GM19372 (cell line): ENCODE data around the gene PICK1.
"Not testable (repeated sequence)": the region's sequence is repeated elsewhere in the genome, so short reads cannot be mapped to it uniquely, and the experiment has no call there.

Experiments
- ATAC-seq: cut with Tn5 transposase; IDR thresholded peaks from one replicate; pipeline ENCODE4 v1.9.1; 2021; ENCODE audit warnings: mild to moderate bottlenecking, low read depth, moderate library complexity; ENCODE audit not compliant: unreplicated experiment

PICK1 gene

DNA sequence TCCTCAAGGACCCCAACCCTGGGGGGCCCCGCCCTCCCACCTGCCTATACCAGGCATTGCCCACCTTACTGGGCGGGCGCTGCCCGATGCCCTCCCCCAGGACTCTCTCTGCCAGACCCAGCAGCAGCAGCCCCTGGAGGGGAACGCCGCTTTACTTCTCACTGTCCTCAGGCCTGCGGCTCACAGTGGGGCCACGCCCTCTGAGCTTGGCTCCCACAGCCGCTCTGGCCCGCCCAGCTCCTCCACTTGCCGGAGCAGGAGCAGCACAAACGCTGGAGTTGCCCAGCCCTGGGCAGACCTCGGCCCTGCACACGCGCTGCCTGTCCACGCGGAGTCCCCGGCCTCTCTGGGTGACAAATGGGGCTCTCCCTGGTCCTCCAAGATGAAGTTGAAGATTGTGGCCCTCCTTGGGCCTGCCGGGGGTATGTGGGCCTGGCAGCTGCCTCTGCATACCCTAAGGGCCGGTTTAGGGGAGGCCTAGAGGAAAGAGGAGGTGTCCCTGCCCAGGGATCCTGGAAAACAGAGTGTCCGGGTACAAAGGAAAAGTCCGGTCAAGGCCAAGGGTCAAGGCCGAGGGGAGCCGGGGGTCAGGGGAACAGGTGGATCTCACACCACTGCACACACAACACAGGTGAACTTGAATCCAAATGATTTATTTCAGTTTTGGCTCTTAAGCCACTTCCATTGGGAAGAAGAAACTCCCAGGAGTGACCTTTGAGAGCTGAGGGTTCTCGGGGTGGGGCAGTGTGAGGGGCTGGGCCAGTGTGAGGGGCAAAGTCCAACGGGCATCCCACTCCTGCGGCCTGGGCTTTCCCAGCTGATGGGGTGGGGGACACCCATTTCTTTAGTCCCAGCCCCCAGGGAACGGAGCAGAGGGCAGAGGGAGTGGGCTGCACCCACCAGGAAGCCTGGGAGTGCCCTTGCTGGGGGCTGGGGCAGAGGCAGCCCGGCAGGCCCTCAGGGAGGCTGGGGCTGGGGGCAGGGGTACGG, 54.0 kb downstream of the PICK1 start:
- ATAC-seq = no peak

- no peak for ATAC-seq
These were observed 54.7 kb downstream of the PICK1 start for GRCh38 chr22:38111925-38112355.

- no peak for ATAC-seq
These were observed 55.2 kb downstream of the PICK1 start for GRCh38 chr22:38112381-38112780.

DNA sequence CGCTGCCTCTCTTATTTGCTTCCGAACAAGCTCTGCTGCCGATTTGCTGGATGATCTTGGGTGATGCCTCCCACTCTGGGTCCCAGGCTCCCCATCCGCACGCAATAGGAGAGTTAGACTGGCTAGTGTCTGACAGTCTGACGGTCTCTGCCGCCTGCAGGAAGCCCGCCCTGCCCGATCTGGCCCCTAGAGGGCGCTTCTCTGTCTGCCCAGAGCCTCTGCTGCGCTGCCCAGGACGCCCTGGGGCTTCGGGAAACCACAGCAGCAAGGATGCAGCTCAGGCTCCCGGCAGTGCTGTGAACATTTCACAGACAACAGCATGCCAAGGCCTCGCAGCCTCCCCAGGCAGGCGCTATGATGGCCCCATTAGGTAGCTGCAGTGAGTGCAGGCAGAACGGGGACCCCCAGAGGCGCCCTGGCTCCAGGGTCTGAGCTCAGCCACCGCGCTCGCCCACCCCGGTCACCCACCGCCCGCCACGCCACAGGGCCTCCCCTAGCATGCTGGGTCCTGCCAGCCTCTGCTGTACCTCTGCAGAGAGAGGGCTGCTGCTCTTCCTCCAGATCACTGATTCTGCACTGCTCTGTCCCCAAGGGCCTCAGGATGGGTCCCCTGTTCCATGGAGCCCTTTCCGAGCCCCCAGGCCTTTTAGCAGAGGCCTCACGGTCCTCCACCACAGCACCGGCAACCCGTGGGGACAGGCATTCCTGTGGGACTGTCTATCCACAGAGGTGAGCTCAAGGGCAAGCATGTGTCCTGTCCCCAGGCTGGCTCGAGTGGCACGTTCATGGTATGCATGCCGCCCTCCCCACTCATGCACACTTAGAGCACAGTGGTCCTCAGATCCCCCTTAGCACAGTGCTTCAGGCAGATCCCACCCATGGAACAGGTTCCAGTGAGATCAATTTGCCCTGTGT, 57.5 kb downstream of the PICK1 start:
- ATAC-seq = no peak

DNA sequence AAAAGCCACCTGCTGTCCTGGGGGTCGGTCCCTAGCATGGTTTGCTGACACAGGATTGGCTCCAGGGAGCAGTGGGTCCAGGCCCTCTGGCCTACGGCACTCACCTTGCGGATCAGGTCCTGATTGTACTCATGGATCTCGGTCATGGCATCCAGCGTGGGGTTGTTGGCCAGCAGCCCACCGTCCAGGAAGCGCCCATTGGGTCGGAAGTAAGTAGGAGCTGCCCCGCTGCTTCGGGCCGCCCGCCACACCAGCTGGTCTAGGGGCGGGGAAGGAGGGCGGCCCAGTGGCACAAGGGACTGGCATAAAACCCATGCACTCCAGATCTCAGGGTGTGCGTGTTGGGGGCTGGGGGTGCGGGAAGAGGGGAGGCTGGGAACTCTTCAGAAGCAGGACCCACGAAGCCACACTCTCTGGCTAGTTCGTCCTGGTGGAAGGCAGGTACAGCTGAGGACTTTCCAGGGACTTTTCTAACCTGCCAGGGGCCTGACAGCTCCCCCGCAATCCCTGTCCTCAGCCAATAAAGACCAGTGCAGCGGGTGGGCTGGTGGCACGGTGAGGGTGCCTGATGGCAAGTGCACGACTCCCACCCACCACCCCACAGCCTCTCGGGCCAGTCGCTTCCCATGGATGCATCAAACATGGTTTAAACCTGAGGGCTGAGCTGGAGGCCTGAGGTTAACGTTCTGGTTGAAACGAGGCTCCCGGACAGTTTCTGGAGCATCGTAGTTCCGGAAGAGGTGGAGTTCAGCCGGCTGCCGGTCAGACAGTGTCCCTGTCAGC, 58.4 kb downstream of the PICK1 start:
- ATAC-seq = no peak

- ATAC-seq = not testable (repeated sequence)
These were observed 60.4 kb downstream of the PICK1 start for GRCh38 chr22:38117556-38117955.

DNA sequence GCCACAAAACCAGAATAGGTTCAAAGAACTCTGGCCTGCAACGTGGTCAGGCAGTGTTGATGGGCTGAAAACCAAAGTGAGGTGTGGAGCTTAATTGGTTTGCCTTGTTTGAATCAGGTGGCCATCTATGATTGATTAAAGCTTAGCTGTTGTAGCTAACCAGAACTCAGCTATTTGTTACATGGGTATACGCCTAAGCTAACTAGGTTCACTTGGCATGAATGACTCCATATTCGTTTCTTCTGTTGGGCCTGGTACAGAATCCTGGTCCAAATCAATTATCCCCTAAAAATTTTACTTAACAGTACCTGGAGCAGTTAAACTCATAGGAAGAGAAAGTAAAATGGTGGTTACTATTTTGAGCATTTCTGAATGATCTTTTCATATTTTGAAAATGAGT, 61.0 kb downstream of the PICK1 start:
- no peak for ATAC-seq

DNA sequence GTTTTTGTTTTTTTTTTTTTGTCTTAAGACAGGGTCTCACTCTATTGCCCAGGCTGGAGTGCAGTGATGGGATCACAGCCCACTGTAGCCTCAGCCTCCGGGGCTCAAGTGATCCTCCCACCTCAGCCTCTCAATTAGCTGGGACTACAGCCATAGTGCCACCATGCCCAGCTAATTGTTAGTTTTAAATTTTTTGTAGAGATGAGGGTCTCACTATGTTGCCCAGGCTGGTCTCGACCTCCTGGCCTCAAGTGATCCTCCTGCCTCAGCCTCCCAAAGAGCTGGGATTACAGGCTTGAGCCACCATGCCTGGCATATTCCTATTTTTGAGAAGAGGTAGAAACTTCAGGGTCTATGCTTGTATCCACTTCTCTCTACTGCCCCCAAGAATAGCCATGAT, 61.5 kb downstream of the PICK1 start:
- not testable (repeated sequence) for ATAC-seq

DNA sequence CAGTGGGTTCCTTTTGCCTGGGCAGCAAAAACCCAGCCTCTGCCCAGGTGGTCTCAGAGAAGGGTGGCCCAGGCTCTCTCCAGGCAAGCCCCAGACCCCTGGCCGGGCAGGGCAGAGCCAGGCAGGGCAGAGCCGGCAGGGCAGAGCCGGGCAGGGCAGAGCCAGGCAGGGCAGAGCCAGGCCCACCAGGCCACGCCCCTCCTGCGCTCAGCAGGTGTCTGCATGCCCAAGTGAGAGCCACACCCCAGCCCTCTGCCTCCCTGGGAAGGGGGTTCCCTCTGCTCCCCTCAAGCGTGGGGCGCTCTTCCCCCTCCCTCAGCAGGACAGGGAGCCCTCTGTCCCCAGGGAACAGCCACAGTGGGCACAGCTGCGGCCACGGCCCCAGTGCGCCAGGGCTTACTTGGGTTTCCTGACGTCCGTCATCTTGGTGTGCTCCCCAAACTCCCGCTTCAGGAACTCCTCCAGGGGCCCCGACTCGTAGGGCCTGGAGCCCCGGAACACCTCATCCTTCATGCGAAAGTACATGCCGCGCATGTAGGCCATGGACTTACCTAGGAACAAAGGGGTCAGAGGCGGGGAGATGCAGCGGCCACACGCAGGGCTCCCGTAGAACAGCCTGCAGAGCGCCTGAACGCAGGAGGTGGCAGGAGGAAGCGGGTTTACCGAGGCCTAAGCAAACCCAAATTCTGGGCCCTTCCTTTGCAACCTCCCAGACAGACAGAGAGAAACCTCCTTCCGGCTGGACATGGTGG, 63.3 kb downstream of the PICK1 start:
- ATAC-seq = no peak

DNA sequence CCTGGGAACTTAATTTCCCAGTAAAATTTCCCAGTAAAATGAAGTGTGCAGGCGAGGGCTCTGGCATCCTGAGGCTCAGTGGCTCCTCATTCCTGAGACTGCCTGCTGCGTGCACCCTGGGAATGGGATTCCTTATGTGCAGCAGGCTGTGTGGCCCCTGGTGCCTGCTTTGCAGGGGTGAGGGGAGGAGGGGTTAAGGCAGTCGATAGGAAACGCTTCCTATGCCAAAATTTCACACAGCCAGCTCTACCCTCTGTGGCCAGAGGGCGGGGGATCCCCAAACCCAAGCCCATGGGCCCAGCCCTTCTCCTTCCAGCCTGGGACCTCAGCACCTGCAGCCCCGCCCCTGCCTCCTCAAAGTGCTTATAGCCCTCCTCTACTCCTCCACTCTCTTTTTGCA, 65.4 kb downstream of the PICK1 start:
- no peak for ATAC-seq

DNA sequence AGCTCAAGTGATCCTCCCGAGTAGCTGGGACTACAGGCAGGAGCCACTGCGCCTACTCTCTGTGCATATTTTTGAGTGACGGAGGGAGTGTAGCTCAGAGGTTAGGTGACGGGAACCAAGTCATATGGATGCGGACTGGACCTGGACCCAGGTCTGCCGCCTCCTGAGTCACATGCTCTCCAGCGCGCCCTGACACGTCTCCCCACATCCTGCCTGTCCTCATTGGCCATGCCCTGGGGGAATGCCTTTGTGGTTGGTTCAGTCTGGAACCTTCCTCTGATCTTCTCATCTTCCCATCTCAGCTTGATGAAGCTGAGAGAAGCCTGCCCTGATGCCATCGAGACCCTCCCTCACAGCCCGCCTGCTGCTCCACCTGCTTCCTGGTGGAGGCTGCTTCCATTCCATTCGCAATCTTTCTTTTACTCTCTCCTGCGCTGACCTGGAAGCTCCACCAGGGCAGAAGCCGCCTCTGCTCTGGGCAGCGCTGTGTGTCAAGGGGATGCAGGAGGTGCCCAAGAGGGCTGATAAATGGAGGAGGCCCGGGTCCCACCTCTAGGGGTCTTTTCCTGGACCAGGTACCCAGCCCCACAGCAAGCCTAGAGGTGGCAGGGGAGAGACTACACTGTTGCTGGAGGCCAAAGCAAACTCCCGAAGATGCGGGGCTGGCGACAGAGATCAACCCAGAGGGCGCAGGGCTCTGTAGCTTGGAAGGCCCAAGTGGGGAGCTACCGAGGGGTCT, 67.2 kb downstream of the PICK1 start:
- no peak for ATAC-seq

DNA sequence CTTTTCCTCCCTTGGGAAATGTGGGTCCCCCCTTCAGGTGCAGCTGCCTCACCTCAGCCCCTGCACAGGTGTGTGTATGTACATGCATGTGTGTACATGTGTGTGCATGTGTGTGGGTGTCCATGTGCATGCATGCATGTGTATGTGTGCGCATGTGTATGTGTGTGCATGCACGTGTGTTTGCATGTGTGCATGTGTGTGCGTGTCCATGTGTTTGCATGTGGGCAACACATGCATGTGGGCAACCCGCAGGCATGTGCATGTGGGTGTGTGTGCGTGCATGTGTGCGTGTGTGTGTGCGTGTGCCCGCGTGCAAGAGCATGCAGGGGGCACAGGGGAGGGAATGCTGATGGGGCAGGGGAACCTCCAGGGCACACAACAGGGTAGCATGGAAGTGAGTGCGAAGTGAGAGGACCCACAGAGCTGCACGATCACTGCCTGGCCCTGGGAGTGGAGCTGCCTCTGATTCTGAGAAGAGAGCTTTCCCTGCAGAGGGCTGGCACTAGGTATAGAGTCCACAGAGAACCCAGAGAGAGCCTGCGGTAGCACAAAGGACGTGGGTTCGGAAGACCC, 67.9 kb downstream of the PICK1 start:
- ATAC-seq = no peak
